Progenitor cell of endocrine pancreas (in vitro differentiated cells): ENCODE measurements around the gene SNRPA1. TPM values are rescaled to one million over a fixed set of nuclear protein-coding genes. Genes with fewer than 3 reads are reported as not detected.

ENCODE experiments used
- DNase-seq: peaks from one replicate; pipeline ENCODE4 v3.0.0; 2021; ENCODE audit warnings: low spot score; ENCODE audit not compliant: unreplicated experiment
- H3K27ac Mint-ChIP-seq: 2 replicates; pipeline ENCODE4 v1.8.0; 2021; ENCODE audit warnings: mild to moderate bottlenecking, moderate library complexity, mixed read lengths
- H3K27me3 Mint-ChIP-seq: 2 replicates; pipeline ENCODE4 v1.8.0; 2021; ENCODE audit warnings: mixed read lengths
- H3K36me3 Mint-ChIP-seq: 2 replicates; pipeline ENCODE4 v1.8.0; 2022; ENCODE audit warnings: mixed read lengths; ENCODE audit not compliant: insufficient read depth
- H3K4me1 Mint-ChIP-seq: 2 replicates; pipeline ENCODE4 v1.8.0; 2021; ENCODE audit warnings: low read depth, mixed read lengths
- H3K4me3 Mint-ChIP-seq: 2 replicates; pipeline ENCODE4 v1.8.0; 2021; ENCODE audit warnings: low read depth, mild to moderate bottlenecking, moderate library complexity, mixed read lengths
- H3K9me3 Mint-ChIP-seq: 2 replicates; pipeline ENCODE4 v1.8.0; 2021; ENCODE audit warnings: low read depth, mixed read lengths
- CTCF ChIP-seq: fragments of 200-600 bp; sonication (generic); IDR thresholded peaks from one replicate; pipeline ENCODE4 v1.5.0; 2021; ENCODE audit warnings: antibody characterized with exemption, mild to moderate bottlenecking; ENCODE audit not compliant: unreplicated experiment
- total RNA-seq: library from RNA; stranded (reverse); gene quantifications from 2 replicates; pipeline ENCODE4 v1.2.1, GENCODE V29; 2021

The SNRPA1 gene
- total RNA-seq, 1 donor from 2014 or later: 78.6 TPM

GRCh38 chr15:101239724-101240136 lies 55.3 kb downstream of the SNRPA1 start:
- no peak overlapping the region for H3K27ac Mint-ChIP-seq
- H3K27me3 Mint-ChIP-seq: no peaks in the 10 kb centered on the region
- peaks cover 8% of the 10 kb centered on the region for H3K36me3 Mint-ChIP-seq
- no peak for DNase-seq
- no peak overlapping the region for H3K4me3 Mint-ChIP-seq
- no peak for TF ChIP-seq CTCF
- no peaks in the 10 kb centered on the region for H3K9me3 Mint-ChIP-seq
- peaks cover 16% of the 10 kb centered on the region for H3K4me1 Mint-ChIP-seq

GRCh38 chr15:101237251-101237650 lies 57.8 kb downstream of the SNRPA1 start:
- H3K27me3 Mint-ChIP-seq: no peaks in the 10 kb centered on the region
- no peak overlapping the region for H3K4me3 Mint-ChIP-seq
- H3K4me1 Mint-ChIP-seq: peaks cover 7% of the 10 kb centered on the region
- H3K36me3 Mint-ChIP-seq: peaks cover 18% of the 10 kb centered on the region
- DNase-seq: no peak
- no peak for TF ChIP-seq CTCF
- H3K27ac Mint-ChIP-seq: no peak overlapping the region
- no peaks in the 10 kb centered on the region for H3K9me3 Mint-ChIP-seq

GRCh38 chr15:101233651-101234280 lies 61.3 kb downstream of the SNRPA1 start:
- Mint-ChIP-seq H3K4me1 (no peaks in the 10 kb centered on the region), H3K36me3 (peaks cover 26% of the 10 kb centered on the region), H3K4me3 (no peak overlapping the region), H3K27ac (no peak overlapping the region), H3K9me3 (peaks cover 2% of the 10 kb centered on the region), H3K27me3 (no peaks in the 10 kb centered on the region)
- TF ChIP-seq CTCF: no peak
- DNase-seq: no peak

GRCh38 chr15:101232677-101233076 lies 62.4 kb downstream of the SNRPA1 start:
- no peak for TF ChIP-seq CTCF
- Mint-ChIP-seq H3K9me3 (peaks cover 6% of the 10 kb centered on the region), H3K4me1 (no peaks in the 10 kb centered on the region), H3K36me3 (peaks cover 34% of the 10 kb centered on the region), H3K4me3 (no peak overlapping the region), H3K27ac (peak overlapping the region; percentile 55), H3K27me3 (no peaks in the 10 kb centered on the region)
- no peak for DNase-seq

Other genes starting within 250 kb of the SNRPA1 start
- 33.2 and 36.7 TPM in 2 replicates for gene CHSY1, start 43.2 kb downstream of the SNRPA1 start, total RNA-seq
- gene SELENOS, start 17.8 kb downstream of the SNRPA1 start, total RNA-seq: 44.7 and 51.9 TPM in 2 replicates
- gene PCSK6, start 194.5 kb upstream of the SNRPA1 start, total RNA-seq: 1.8 and 3.6 TPM in 2 replicates